GM04504 (cell line): ENCODE measurements around the gene ANXA2R.
A peak's percentile ranks its signal among the peaks of the same experiment; 100 is the strongest.
"Not testable (repeated sequence)": the region's sequence is repeated elsewhere in the genome, so short reads cannot be mapped to it uniquely, and the experiment has no call there.

Experiments
- DNase-seq: peaks from one replicate; pipeline ENCODE4 v3.0.0-alpha.2; 2012; ENCODE audit warnings: low read depth

Gene ANXA2R

DNA sequence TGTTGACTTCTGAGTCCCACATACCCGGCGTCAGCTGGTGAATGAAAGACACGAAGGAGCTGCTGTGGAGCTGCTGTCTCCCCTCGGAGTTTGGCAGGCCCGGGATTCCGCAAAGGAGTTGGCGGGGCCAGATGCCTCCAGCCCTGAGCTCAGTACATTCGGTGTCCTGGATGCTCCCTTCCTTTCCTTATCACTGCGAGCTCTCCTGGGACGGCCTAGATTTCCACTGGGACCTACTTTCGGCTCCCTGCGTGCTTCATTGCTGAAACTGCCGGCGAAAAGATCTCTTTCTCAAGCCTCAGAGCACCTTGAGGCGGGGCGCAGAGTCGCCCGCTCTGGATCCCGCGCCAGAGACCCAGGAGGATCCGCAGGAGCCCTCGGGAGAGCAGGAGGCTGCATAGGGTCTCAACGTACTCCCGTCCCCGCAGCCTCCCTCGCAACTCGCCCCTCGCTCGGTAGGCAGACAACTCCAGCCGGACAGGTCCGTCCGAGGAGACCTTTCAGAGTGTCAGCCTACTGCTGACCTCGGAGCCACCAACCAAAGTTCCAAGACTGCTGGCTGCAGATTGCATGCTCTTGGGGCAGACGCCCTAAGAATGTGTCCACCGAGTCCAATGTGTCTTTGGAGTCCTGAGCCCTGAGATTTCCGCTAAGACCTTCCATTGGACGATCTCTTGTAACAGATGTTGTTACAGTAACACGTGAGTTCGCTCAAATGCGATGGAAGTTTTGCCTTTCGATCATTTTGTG, 6.1 kb downstream of the ANXA2R start:
- DNase-seq: no peak

DNA sequence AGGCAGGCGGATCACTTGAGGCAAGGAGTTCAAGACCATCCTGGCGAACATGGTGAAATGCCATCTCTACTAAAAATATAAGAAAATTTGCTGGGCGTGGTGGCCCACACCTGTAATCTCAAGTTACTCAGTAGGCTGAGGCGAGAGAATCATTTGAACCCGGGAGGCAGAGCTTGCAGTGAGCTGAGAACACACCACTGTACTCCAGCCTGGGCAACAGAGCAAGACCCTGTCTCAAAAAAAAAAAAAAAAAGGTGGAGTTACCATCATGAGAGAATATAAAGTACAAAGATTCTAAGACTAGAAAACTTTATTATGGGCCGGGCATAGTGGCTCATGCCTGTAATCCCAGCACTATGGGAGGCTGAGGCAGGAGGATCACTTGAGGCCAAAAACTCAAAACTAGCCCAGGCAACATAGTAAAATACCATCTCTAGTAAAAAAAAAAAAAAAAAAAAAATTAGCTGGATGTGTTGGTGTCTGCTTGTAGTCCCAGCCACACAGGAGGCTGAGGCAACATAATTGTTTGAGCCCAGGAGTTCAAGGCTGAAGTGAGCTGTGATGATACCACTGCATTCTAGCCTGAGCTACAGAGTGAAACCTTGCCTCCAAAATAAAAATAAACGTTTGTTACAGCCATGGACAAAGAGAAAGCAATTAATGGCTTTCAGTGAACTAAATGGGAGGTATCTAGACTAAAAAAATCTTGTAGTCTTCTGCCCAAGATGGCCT, 12.9 kb downstream of the ANXA2R start:
- DNase-seq: no peak

DNA sequence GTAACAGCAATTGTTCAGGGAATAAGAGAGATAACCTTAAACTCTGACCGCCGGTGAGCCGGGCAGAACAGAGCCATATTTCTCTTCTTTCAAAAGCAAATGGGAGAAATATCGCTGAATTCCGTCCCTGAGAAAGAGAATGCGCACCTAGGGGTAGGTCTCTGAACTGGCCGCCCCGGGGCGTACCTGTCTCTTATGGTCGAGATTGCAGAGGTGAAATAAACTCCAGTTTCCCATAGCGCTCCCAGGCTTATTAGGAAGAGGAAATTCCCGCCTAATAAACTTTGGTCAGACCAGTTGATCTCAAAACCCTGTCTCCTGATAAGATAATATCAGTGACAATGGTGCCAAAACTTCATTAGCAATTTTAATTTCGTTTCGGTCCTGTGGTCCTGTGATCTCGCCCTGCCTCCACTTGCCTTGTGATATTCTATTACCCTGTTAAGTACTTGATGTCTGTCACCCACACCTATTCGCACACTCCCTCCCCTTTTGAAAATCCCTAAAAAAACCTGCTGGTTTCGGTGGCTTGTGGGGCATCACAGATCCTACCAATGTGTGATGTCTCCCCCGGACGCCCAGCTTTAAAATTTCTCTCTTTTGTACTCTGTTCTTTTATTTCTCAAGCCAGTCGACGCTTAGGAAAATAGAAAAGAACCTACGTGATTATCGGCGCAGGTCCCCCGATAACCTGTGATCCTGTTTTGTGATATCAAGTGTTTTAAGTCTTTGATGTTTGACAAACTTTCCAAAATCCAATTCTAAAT, 14.8 kb downstream of the ANXA2R start:
- DNase-seq: not testable (repeated sequence)

- no peak for DNase-seq
Observed at GRCh38 chr5:43024217-43024616, 15.9 kb downstream of the ANXA2R start.

GRCh38 chr5:43021151-43021550, 19.0 kb downstream of the ANXA2R start:
- no peak for DNase-seq

DNA sequence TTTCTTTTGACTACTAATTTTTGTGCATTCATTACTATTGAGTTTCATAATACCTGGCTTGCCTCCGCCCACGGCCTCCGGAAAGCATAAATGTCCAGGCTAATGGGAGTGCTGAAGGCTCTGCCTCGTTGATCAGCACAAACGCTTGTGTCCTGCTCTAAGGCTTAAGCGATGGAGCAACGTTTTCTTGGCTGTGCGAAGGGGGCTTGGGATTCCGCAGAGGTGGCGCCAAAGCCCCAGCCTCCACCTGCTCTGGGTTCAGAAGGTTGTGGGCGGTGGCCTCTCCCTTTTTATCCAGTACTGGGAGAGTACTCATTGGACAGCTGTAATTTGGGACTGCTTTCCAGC, 19.7 kb downstream of the ANXA2R start:
- no peak for DNase-seq

GRCh38 chr5:43019614-43020398, 20.3 kb downstream of the ANXA2R start:
- DNase-seq: no peak

DNA sequence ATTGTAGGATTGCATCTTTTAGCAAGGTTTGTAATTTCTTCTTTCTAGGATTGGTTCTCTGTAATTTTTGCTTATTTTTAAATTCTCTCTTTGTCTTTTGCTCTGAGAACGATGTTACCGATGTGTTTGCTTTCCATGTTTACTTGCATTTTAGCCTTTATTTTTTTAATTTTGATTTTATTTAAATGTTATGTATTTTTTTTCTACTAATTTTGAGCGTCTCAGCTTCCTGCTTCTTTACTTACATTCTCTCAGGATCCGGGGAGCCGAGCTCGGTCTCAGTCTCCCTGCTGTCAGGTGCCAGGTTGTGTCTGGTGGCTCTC, 20.9 kb downstream of the ANXA2R start:
- no peak for DNase-seq

DNA sequence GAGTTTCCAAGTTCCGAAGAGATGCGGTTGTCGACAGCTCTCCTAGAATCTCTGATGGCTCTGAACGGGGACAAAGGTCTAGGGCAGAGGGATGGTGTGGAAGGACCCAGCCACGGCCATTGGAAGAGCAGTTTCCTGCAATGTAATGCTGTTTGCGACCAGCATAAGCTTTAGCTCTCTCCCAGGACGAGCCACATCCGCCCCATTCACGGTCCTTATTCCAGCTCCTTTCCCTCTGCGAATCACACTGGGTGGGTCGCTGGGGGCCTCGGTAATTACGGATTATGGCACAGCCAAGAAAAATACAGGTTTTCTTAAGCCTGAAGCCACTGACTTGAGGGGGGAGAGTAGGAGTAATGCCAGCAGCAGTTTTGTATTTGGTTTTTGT, 22.7 kb downstream of the ANXA2R start:
- no peak for DNase-seq

GRCh38 chr5:43016217-43016779, 23.8 kb downstream of the ANXA2R start:
- no peak for DNase-seq

DNA sequence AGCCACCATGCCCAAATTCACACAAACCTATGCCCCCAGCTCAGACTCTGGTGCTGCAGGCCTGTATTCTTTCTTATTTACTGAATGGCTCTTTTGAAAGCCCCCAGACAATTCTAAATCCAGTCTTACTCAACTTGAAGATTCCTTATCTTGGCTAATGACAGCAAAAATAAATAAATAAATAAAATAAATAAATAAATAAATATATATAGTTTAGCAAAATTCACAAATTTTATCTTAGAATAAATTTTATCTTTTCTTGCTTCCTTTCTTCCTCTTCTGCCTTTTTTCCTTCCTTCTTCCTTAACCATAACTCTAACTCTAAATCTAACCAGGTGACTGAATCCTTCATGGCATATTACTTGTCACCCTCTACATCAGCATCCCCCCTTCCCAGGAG, 25.6 kb downstream of the ANXA2R start:
- DNase-seq: no peak

- DNase-seq: no peak
Observed at GRCh38 chr5:43010935-43011315, 29.2 kb downstream of the ANXA2R start.

DNA sequence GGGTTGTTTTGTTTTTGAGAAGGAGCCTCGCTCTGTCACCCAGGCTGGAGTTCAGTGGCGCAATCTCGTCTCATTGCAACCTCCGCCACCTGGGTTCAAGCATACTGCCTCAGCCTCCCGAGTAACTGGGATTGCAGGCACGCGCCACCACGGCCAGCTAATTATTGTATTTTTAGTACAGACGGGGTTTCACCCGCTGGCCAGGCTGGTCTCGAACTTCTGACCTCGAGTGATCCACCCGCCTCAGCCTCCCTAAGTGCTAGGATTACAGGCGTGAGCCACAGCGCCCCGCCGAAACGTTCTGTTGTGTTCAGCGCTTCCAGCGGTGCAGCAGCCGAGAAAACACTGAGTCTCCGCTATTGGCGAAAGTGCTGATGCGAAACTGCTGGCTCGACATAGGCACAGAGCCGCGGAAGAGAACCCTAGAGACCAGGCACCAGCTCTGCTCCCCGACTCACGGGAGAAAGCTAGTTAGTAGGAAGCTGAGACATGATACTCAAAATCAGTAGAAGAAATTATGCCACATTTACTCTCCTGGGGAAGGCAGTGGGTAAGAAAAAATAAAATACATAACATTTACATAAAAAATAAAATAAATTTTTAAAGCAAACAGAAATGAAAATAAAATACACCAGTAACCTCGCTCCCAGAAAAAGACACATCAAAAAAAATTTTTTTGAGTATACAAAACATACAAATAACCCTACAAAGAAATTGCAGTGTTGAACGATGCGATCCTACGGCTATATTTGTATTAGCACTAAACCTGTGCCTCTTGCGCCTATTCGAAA, 31.6 kb downstream of the ANXA2R start:
- DNase-seq: no peak

DNA sequence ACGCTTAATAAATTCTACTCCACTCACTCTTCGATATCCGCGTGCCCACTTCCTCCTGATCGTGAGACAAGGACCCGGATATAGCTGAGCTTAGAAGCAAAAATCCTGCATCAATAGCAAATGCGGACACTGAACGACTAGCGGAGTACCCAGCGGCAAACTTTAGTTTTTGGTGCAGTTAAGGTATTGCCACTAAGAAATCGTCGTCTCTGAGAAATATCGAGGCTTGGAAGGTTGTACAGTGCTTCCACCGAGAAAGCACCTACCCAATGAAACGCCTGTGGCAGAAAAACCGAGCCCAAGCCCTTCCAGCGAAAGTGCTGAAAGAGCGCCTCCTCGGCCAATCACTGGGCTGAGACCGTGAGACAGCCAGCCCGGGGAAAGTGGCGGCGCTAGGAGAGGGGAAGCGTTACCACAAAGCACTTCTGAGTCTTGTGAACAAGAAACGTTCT, 32.2 kb downstream of the ANXA2R start:
- no peak for DNase-seq

DNA sequence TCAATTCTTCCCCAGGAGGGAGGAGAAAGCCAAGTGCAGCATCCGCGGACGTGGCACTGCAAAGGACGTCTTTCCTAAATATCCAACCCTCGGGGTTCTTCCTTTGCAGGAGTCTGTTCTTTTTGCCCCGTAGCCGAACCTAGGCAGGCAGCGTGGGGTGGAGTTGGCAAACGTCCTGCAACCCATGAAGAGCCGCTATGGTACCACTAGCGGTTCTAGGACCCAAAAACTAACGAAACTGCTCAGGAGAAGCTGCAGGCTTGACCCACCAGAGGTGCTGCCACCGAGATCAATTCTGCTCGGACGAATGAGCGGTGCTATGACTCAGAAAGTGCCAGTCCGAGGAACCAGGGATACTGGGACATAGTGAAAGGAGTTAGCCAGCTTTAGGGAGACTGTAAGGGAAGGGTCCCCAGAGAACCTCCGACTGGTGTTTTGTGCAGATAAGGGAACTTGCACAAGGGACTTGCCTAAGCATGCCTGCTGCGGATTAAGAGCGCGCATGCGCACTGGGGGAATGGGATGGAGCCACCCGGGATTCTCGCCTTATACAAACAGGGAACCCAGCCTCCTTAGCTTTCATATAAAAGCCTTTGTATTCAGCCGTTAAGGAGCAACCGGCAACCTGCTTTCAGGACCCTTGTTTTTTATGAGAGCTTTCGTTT, 32.7 kb downstream of the ANXA2R start:
- DNase-seq: peak; percentile 79

DNA sequence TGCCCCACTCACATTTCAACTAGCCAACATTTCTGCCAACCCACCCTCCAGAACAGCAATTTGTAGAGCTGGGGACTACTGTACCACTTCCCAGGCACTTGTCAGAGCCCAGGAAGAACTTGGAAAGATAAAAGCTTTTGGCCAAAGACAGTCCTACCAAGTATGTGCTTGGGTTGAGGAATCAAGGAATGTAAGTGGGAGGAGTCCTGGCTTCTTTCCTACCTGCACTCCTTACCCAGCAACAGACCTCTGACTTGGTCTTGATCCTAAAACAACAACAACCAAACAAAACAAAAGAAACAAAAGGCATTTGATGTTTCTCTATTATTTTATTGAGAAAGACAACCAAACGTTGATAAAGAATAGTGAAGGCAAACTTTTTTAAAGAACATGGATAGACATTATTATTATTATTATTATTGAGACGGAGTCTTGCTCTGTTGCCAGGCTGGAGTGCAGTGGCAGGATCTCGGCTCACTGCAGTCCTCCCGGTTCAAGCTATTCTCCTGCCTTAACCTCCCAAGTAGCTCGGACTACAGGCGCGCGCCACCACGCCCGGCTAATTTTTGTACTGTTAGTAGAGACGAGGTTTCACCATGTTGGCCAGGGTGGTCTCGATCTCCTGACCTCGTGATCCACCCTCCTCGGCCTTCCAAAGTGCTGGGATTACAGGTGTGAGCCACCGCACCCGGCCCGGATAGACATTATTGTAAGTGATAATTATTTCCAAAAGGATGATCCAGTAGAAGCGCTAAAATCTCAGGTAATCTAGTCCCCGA, 33.5 kb downstream of the ANXA2R start:
- no peak for DNase-seq

GRCh38 chr5:43005031-43005430, 35.1 kb downstream of the ANXA2R start:
- no peak for DNase-seq

GRCh38 chr5:43001748-43002147, 38.4 kb downstream of the ANXA2R start:
- DNase-seq: no peak

GRCh38 chr5:43000914-43001313, 39.2 kb downstream of the ANXA2R start:
- DNase-seq: no peak
